ENCODE results near the gene ABCB7. TPM values are rescaled to one million over a fixed set of nuclear protein-coding genes. Genes with fewer than 3 reads are reported as not detected.

The ABCB7 gene
- total and polyA plus RNA-seq, 2 of the 4 experiments (the other 2 are of a cell fraction): 9.3 to 15.8 TPM

DNA sequence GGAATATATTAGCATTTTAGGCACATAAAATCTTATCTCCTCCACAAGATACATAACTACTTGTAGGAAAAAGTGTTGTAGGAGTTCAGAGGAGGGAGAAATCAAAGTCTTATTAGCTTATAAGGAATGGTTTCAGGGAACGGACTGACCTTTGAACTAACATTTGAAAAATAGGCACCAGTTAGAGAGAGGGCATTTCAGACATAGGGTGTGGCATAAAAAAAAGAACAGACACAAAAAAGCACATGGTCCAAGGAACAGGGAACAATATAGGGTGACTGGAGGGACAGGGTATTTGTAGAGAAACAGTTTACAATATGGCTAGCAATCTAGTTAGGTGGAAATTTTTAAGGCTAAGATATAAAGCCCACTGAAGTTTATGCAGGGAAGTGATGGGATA, 6.4 kb downstream of the ABCB7 start:
- Histone ChIP-seq H3K4me1 (ENCODE audit: control insufficient read depth, insufficient read depth, low read length) (no peaks in the 10 kb centered on the region), H4K20me1 (ENCODE audit: insufficient read depth, low read length) (no peaks in the 10 kb centered on the region), H2AK5ac (ENCODE audit: low read depth, low read length) (no peak overlapping the region), H2AK9ac (replicated peaks; ENCODE audit: low read depth, low read length, poor library complexity) (no peak overlapping the region), H3K4ac (ENCODE audit: low read depth, low read length) (no peak overlapping the region), H4K5ac (ENCODE audit: low read depth, low read length) (no peak overlapping the region), H2BK15ac (ENCODE audit: low read depth, low read length) (no peak overlapping the region), H3K79me1 (ENCODE audit: low read depth in 1 of 2, low read length in 2 of 2) (no peaks in the 10 kb centered on the region), H2BK20ac (ENCODE audit: low read depth, low read length) (no peak overlapping the region), H3K36me3 (ENCODE audit: control insufficient read depth, insufficient read depth, low read length) (no peaks in the 10 kb centered on the region), H3K14ac (replicated peaks; ENCODE audit: low read depth, low read length) (no peak overlapping the region), H4K8ac (ENCODE audit: low read depth in 2 of 2, low read length in 2 of 2) (no peak overlapping the region), H4K91ac (ENCODE audit: insufficient read depth, low read depth, low read length) (no peak overlapping the region), H3K18ac (ENCODE audit: low read depth, low read length) (no peak overlapping the region), H3K9me1 (ENCODE audit: insufficient read depth, low read length) (no peaks in the 10 kb centered on the region), H2BK120ac (ENCODE audit: low read depth, low read length) (no peak overlapping the region), H2BK5ac (ENCODE audit: low read depth, low read length, poor library complexity, severe bottlenecking) (no peak overlapping the region), H3K56ac (ENCODE audit: extremely low read depth, insufficient read depth, low read length) (no peak overlapping the region), H3K9ac (ENCODE audit: low read depth, low read length) (no peak overlapping the region), H3K23ac (ENCODE audit: low read depth, low read length) (no peak overlapping the region), H3K4me2 (ENCODE audit: low read depth, low read length) (no peak overlapping the region), H2AFZ (replicated peaks; ENCODE audit: low read length, poor library complexity) (no peak overlapping the region), H3K27ac (ENCODE audit: insufficient read depth, low read length) (no peak overlapping the region), H3K9me3 (ENCODE audit: control insufficient read depth, insufficient read depth, low read length) (no peaks in the 10 kb centered on the region), H3K4me3 (ENCODE audit: insufficient read depth, low read depth, low read length) (no peak overlapping the region), H3K27me3 (ENCODE audit: control insufficient read depth, insufficient read depth, low read length) (no peaks in the 10 kb centered on the region)
- intact Hi-C loops (cut with micrococcal nuclease) (no loop called here), in situ Hi-C loops (cut with MboI; ENCODE audit: low sequenced_read_pairs) (loop anchor here (10.0 kb wide), 1 partner anchor 65 kb away; no protein-coding TSS in a partner anchor), dilution Hi-C loops (cut with HindIII; ENCODE audit: low sequenced_read_pairs, unreplicated experiment) (no loop called here)
- WGBS, 2 experiments (ENCODE audit: extremely low coverage in 2 of 2, insufficient read length in 1 of 2): no CpG with 5 or more reads among the region's 1 CpG
- no TSS peak for BruUV-seq (replicated peaks)
- DNase-seq (no peak), ATAC-seq (ENCODE audit: low read depth) (no peak)
- TF ChIP-seq FOS (IDR thresholded peaks at IDR 0.05; ENCODE audit: low read depth, low read length) (no peak), CEBPB (IDR thresholded peaks at IDR 0.05; ENCODE audit: low read depth, low read length) (no peak), RCOR1 (IDR thresholded peaks at IDR 0.05; ENCODE audit: insufficient replicate concordance, low read length) (no peak), RAD21 (IDR thresholded peaks at IDR 0.05; ENCODE audit: low read length) (no peak), CHD1 (IDR thresholded peaks at IDR 0.05; ENCODE audit: low read depth, low read length) (no peak), NFE2L2 (IDR thresholded peaks at IDR 0.05; ENCODE audit: low read depth, low read length) (no peak)
- CTCF ChIA-PET: no interaction called here
- POLR2A ChIA-PET (ENCODE audit: unreplicated experiment): no interaction called here

Data from IMR-90 (cell line).